ENCODE results near the gene REL.
"Not testable (repeated sequence)": the region's sequence is repeated elsewhere in the genome, so short reads cannot be mapped to it uniquely, and the experiment has no call there.

REL gene

GRCh38 chr2:60907329-60907728 is 26.0 kb downstream of the REL start:
- no peak for DNase-seq (ENCODE audit: low read depth in 2 of 2, low spot score in 1 of 2)

- DNase-seq (ENCODE audit: low read depth in 2 of 2, low spot score in 1 of 2), result no peak
Observed at GRCh38 chr2:60925994-60926740, 44.8 kb downstream of the REL start.

GRCh38 chr2:60926741-60927552 is 45.6 kb downstream of the REL start:
- DNase-seq (ENCODE audit: low read depth in 2 of 2, low spot score in 1 of 2), result no peak

- not testable (repeated sequence) for DNase-seq (ENCODE audit: low read depth in 2 of 2, low spot score in 1 of 2)
Observed at GRCh38 chr2:60932061-60932460, 50.7 kb downstream of the REL start.

GRCh38 chr2:60932954-60933353 is 51.6 kb downstream of the REL start:
- no peak for DNase-seq (ENCODE audit: low read depth in 2 of 2, low spot score in 1 of 2)

- DNase-seq (ENCODE audit: low read depth in 2 of 2, low spot score in 1 of 2), result no peak
Observed at GRCh38 chr2:60934165-60934722, 52.9 kb downstream of the REL start.

- no peak for DNase-seq (ENCODE audit: low read depth in 2 of 2, low spot score in 1 of 2)
Observed at GRCh38 chr2:60936757-60937156, 55.4 kb downstream of the REL start.

GRCh38 chr2:60938301-60938700 is 56.9 kb downstream of the REL start:
- DNase-seq (ENCODE audit: low read depth in 2 of 2, low spot score in 1 of 2), result no peak

- DNase-seq (ENCODE audit: low read depth in 2 of 2, low spot score in 1 of 2), result no peak
Observed at GRCh38 chr2:60939622-60940021, 58.2 kb downstream of the REL start.

- no peak for DNase-seq (ENCODE audit: low read depth in 2 of 2, low spot score in 1 of 2)
Observed at GRCh38 chr2:60945341-60945740, 64.0 kb downstream of the REL start.

- DNase-seq (ENCODE audit: low read depth in 2 of 2, low spot score in 1 of 2), result no peak
Observed at GRCh38 chr2:60947056-60947455, 65.7 kb downstream of the REL start.

GRCh38 chr2:60948161-60948560 is 66.8 kb downstream of the REL start:
- no peak for DNase-seq (ENCODE audit: low read depth in 2 of 2, low spot score in 1 of 2)

- DNase-seq (ENCODE audit: low read depth in 2 of 2, low spot score in 1 of 2), result no peak
Observed at GRCh38 chr2:60948926-60949579, 67.7 kb downstream of the REL start.

- no peak for DNase-seq (ENCODE audit: low read depth in 2 of 2, low spot score in 1 of 2)
Observed at GRCh38 chr2:60954139-60954538, 72.8 kb downstream of the REL start.

- no peak for DNase-seq (ENCODE audit: low read depth in 2 of 2, low spot score in 1 of 2)
Observed at GRCh38 chr2:60957224-60957623, 75.8 kb downstream of the REL start.

GRCh38 chr2:60957643-60958042 is 76.3 kb downstream of the REL start:
- DNase-seq (ENCODE audit: low read depth in 2 of 2, low spot score in 1 of 2), result no peak

GRCh38 chr2:60958361-60958760 is 77.0 kb downstream of the REL start:
- DNase-seq (ENCODE audit: low read depth in 2 of 2, low spot score in 1 of 2), result no peak

- DNase-seq (ENCODE audit: low read depth in 2 of 2, low spot score in 1 of 2), result no peak
Observed at GRCh38 chr2:60958800-60959199, 77.4 kb downstream of the REL start.

GRCh38 chr2:60959501-60959900 is 78.1 kb downstream of the REL start:
- DNase-seq (ENCODE audit: low read depth in 2 of 2, low spot score in 1 of 2), result no peak

GRCh38 chr2:60960706-60961105 is 79.3 kb downstream of the REL start:
- DNase-seq (ENCODE audit: low read depth in 2 of 2, low spot score in 1 of 2), result no peak

- DNase-seq (ENCODE audit: low read depth in 2 of 2, low spot score in 1 of 2), result no peak
Observed at GRCh38 chr2:60961457-60961856, 80.1 kb downstream of the REL start.

- no peak for DNase-seq (ENCODE audit: low read depth in 2 of 2, low spot score in 1 of 2)
Observed at GRCh38 chr2:60962528-60962927, 81.2 kb downstream of the REL start.
